HG03060 (cell line): ENCODE results near the gene ARID2.

ENCODE experiments used
- ATAC-seq: cut with Tn5 transposase; IDR thresholded peaks from one replicate; pipeline ENCODE4 v1.9.1; 2021; ENCODE audit warnings: low read depth, moderate number of reproducible peaks; ENCODE audit not compliant: unreplicated experiment

The ARID2 gene

DNA sequence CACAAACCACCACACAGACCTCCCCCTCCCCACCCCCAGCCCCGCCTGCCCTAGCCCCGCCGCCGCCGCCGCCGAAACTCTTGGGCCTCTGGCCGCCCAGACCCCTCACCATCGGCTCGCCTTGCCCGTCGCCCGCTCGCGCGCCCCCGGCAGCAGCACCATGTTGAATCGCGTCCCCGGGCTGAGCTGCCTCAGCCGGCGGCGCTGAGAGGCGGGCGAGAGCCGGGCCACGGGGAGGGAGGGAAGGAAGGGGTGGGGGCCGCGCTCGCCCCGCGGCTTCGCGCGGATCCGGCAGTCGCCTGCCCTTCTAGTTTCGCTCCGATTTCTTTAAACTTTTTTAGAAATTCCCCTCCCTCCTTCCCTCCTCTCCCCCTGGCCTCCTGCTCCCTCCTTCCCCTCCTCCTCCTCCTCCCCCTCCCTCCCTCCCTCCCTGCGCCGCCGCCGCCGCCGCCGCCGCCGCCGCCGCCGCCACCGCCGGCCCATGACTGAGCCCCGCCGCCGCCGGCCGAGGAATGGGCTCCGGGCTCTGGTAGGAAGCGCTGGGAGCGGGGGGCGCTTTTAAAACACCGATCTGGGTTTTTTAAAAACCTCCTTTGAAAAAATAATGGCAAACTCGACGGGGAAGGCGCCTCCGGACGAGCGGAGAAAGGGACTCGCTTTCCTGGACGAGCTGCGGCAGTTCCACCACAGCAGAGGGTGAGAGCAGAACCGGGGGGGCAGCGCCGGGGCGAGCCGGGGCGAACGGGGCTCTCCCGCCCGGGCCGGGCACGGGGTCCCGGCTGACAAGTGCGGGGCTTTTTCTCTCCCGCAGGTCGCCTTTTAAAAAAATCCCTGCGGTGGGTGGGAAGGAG lies at the start of gene ARID2:
Gene ARID2 (plus strand): TSS at position 474 of the 851 bp plus-strand sequence. CDS start 131 bp downstream, at position 605.
- ATAC-seq, result no peak

DNA sequence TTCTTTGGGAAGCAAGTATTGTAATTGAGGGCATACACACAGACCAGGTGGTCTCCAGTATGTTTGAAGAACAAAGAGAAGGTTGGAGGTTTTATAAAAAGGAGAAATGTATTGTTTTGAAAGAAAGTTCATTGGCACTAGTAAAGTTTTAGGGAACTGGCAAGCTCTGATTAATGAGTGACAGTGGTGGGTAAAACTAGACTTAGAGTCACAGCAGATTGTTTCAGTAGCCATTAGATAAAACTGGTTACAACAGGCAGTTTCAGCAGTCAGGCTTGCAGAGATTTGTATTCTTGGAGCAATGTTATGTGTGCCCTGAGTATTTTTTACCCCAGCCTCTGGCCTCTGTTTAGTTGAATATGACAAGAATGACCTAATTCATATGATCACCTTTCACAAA lies 49.1 kb upstream of the ARID2 start:
- ATAC-seq, result no peak

DNA sequence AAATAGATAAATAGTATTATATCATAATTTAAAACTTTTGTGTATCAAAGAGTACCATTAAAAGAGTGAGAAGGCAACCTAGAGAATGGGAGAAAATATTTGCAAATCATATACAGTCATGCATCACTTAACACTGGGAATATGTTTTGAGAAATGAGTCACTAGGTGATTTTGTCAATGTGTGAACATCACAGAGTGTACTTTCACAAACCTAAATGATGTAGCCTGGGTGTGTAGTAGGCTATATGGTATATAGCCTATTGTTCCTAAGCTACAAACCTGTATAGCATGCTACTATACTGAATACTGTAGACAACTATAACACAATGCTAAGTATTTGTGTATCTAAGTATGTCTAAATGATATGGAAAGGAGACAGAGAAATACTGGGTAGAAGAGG lies 48.0 kb upstream of the ARID2 start:
- ATAC-seq, result no peak

DNA sequence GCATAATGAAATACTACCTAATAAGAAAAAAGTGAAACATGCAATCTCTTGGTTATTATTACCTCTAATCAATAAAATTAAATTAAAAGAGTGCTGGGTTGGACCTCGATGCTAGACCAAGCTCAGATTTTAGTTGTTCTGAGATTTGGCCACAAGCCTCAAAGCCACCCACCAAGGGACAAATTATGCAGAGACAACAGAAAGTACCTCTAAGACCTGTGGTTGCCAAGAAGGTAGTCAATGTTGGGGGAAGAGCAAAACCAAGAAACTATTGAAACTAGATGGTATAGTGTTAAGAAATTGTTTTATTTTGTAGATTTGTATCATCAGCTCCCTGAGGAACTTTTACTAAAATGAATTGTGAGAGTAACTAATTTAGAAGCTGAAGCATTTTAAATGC lies 43.8 kb upstream of the ARID2 start:
- no peak for ATAC-seq

GRCh38 chr12:45687081-45688015 lies 42.2 kb upstream of the ARID2 start:
- no peak for ATAC-seq

- no peak for ATAC-seq
Measured at GRCh38 chr12:45688183-45688582, 41.3 kb upstream of the ARID2 start.

GRCh38 chr12:45695035-45695434 lies 34.5 kb upstream of the ARID2 start:
- ATAC-seq, result no peak

- no peak for ATAC-seq
Measured at GRCh38 chr12:45695606-45696005, 33.9 kb upstream of the ARID2 start.

GRCh38 chr12:45696049-45696448 lies 33.5 kb upstream of the ARID2 start:
- ATAC-seq, result no peak

- ATAC-seq, result no peak
Measured at GRCh38 chr12:45697371-45697770, 32.1 kb upstream of the ARID2 start.

DNA sequence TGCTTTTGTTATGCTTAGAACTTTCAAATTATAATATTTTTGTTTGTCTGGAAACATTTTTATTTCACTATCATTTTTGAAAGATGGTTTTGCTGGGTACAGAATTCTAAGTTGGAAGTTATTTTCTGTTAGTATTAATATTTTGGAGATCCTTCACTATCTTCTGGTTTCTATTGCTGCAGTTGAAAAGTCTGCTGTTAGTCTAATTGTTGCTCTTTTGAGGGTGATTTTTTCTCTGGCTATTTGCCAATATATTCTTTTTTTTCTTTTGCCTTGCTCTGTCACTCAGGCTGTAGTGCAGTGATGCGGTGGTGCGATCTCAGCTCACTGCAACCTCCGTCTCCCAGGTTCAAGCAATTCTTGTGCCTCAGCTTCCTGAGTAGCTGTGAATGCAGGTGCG lies 28.2 kb upstream of the ARID2 start:
- ATAC-seq, result no peak

DNA sequence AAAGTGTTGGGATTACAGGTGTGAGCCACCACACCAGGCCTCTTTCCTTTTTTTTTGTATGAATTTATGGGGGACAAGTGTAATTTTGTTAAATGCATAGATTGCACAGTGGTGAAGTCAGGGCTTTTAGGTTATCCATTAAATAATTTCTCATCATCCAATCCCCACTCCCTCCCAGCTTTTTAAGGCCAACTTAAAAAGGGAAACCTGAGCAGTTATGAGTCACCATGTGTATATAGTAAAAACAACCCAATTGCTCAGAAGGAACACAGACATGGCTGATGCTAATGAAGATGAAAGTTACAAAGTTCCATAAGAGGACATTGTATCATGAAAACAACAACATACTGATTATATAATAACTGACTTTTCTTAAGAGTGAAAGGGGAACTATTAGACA lies 25.6 kb upstream of the ARID2 start:
- ATAC-seq, result no peak

DNA sequence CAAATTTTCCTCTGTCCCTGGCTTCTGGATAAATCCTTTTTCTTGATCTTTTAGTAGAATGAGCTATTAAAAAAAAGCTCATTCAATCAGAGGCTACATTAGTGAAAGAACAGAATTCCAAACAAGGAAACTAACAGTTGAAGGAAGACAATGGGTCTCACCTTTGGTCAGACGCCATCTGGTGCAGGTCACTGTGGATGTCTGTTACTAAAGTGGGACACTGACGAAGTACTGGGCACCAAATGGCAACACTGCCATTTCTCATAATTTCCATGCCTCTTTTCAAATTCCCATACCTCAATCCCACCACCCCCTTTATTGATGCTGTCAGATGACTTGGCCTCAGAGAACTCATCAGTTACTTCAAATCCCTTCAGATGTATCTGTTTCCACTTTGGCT lies 24.5 kb upstream of the ARID2 start:
- ATAC-seq, result no peak

GRCh38 chr12:45705404-45705803 lies 24.1 kb upstream of the ARID2 start:
- no peak for ATAC-seq

GRCh38 chr12:45707241-45707857 lies 22.2 kb upstream of the ARID2 start:
- ATAC-seq, result no peak

DNA sequence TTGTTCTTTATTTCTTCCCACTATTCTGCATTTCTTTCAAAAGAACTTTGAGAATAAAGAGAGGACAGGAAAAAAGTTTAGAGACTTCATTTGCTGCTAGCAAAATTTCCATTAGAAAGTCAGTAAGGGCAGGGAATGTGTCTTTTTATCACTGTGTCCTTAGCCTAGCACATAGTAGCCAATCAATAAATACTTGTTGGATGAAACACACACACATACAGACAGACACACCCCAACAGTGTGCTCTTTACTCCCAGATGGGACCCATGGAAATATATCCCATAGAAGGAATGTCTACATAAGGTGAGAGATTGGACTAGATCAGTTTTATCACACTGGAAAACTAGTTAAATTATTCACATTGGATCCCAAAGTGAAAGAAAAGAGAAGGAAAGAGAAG lies 21.1 kb upstream of the ARID2 start:
- no peak for ATAC-seq

DNA sequence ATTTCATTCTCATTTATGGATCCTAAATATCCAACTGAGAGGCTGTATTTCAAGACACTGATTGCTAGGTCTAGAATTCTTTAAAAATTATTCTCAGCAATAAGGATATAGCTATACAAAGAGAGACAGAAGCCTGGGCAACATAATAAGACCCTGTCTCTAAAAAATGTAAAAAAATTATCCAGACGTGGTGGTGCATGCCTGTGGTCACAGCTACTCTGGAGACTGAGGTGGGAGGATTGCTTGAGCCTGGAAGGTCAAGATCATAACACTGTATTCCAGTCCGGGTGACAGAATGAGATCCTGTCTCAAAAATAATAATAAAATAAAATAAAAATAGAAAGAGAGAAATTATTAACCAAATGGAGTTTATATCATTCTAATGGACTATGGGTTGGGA lies 20.6 kb upstream of the ARID2 start:
- ATAC-seq, result no peak

- no peak for ATAC-seq
Measured at GRCh38 chr12:45712319-45712718, 17.2 kb upstream of the ARID2 start.

GRCh38 chr12:45713078-45713477 lies 16.4 kb upstream of the ARID2 start:
- no peak for ATAC-seq

DNA sequence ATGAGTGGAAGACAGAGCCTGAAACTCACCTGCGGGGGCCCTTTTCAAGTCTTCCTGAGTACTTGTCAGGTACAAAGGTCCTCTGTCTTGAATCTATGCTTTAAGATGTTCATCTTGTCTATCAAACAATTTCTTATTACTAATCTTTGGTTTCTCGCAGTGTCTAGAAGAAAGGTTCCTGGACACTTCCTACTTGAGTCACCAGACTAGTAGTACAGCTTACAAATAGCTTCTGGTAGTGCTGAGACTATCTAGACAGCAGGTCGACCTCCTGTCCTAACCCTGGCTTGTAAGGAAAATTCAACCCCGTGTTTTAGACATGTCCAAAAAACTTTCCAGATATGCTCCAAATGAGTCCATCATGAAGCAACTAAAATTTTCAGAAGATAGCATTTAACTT lies 11.2 kb upstream of the ARID2 start:
- no peak for ATAC-seq

DNA sequence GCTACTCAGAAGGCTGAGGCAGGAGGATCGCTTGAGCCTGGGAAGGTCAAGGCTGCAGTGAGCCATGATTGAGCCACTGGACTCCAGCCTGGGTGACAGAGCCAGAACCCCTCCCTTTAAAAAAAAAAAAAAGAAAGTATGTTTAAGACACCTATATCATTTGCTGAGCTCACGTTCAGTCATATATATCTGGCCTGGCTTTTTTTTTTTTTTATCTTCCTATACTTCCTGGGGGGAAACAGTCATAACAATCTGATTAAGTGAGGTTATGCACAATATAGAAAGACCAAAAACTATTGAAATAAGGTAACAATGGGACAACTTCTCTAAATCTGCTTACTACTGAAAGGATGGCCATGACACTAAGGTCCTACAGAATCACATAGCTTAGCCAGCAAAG lies 9.4 kb upstream of the ARID2 start:
- ATAC-seq, result no peak
